SU-DHL-6 (cell line): ENCODE measurements around the gene CCDC180.

Experiments used
- H2AFZ ChIP-seq: fragments of 200-600 bp; sonication (generic); 2 replicates; pipeline ENCODE4 v1.6.1; 2014; ENCODE audit warnings: low read depth, mild to moderate bottlenecking, moderate library complexity, mixed read lengths, antibody characterized with exemption, low read length; ENCODE audit not compliant: severe bottlenecking
- H3F3A ChIP-seq: fragments of 200-600 bp; shearing (Covaris generic); 2 replicates; pipeline ENCODE4 v1.6.0; 2016; ENCODE audit warnings: antibody characterized with exemption, mild to moderate bottlenecking; ENCODE audit not compliant: insufficient read depth
- H3K27ac ChIP-seq: fragments of 200-600 bp; sonication (generic); 2 replicates; pipeline ENCODE4 v1.5.1; 2016; ENCODE audit warnings: low read depth, mild to moderate bottlenecking, low read length, moderate library complexity, mixed read lengths
- H3K27me3 ChIP-seq: fragments of 200-600 bp; sonication (generic), shearing (Covaris generic); 2 replicates; pipeline ENCODE4 v1.6.0; 2014; ENCODE audit warnings: mild to moderate bottlenecking, low read length
- H3K36me3 ChIP-seq: fragments of 200-600 bp; sonication (generic); 2 replicates; pipeline ENCODE4 v1.6.1; 2014; ENCODE audit warnings: mild to moderate bottlenecking, low read length, mixed read lengths
- H3K4me2 ChIP-seq: fragments of 300-600, 200-600 bp; shearing (Covaris generic), sonication (generic); 2 replicates; pipeline ENCODE4 v1.6.0; 2014; ENCODE audit warnings: low read length, low read depth, mild to moderate bottlenecking; ENCODE audit not compliant: poor library complexity, severe bottlenecking
- H3K4me3 ChIP-seq: fragments of 200-600 bp; sonication (generic); 2 replicates; pipeline ENCODE4 v1.5.1; 2014; ENCODE audit warnings: antibody characterized with exemption, low read length, mild to moderate bottlenecking, mixed read lengths; ENCODE audit not compliant: insufficient read depth, poor library complexity, severe bottlenecking
- H3K79me2 ChIP-seq: fragments of 200-600 bp; sonication (generic); 2 replicates; pipeline ENCODE4 v1.6.1; 2014; ENCODE audit warnings: mild to moderate bottlenecking, low read length, moderate library complexity; ENCODE audit not compliant: insufficient read depth
- H3K9ac ChIP-seq: fragments of 200-600 bp; sonication (generic); 2 replicates; pipeline ENCODE4 v1.7.0; 2014; ENCODE audit warnings: mild to moderate bottlenecking, low read length
- H3K9me2 ChIP-seq: fragments of 200-600 bp; sonication (generic); replicated peaks from 2 replicates; pipeline ENCODE4 v1.6.1; 2014; ENCODE audit warnings: low read length; ENCODE audit not compliant: insufficient read depth
- H3K9me3 ChIP-seq: fragments of 200-600 bp; sonication (generic); 2 replicates; pipeline ENCODE4 v1.6.1; 2014; ENCODE audit warnings: low read length, mixed read lengths; ENCODE audit not compliant: insufficient read depth
- H4K20me1 ChIP-seq: fragments of 200-600 bp; sonication (generic); 2 replicates; pipeline ENCODE4 v1.6.1; 2014; ENCODE audit warnings: low read depth, mild to moderate bottlenecking, antibody characterized with exemption, low read length, moderate library complexity, mixed read lengths
- EZH2phosphoT487 ChIP-seq: fragments of 200-600 bp; sonication (generic), shearing (Covaris generic); conservative IDR thresholded peaks from 2 replicates; pipeline ENCODE4 v1.6.1; 2018; ENCODE audit warnings: mild to moderate bottlenecking, antibody characterized with exemption, low read length, moderate library complexity, mixed read lengths
- TF ChIP-seq, protein P1 (sequence below): fragments of 200-600 bp; sonication (generic); IDR thresholded peaks from one replicate; pipeline ENCODE4 v1.5.1; 2017; ENCODE audit warnings: antibody characterized with exemption, mild to moderate bottlenecking, low read length, moderate library complexity; ENCODE audit not compliant: insufficient read depth, poor library complexity, severe bottlenecking

CCDC180 gene

GRCh38 chr9:97309260-97309659 is 1.8 kb downstream of the CCDC180 start:
- H3K4me2 ChIP-seq: no peak overlapping the region
- H3K4me3 ChIP-seq: no peak overlapping the region
- no peak overlapping the region for H2AFZ ChIP-seq
- H3K27me3 ChIP-seq: no peaks in the 10 kb centered on the region
- TF ChIP-seq EZH2phosphoT487: no peak
- TF ChIP-seq, protein P1, sequence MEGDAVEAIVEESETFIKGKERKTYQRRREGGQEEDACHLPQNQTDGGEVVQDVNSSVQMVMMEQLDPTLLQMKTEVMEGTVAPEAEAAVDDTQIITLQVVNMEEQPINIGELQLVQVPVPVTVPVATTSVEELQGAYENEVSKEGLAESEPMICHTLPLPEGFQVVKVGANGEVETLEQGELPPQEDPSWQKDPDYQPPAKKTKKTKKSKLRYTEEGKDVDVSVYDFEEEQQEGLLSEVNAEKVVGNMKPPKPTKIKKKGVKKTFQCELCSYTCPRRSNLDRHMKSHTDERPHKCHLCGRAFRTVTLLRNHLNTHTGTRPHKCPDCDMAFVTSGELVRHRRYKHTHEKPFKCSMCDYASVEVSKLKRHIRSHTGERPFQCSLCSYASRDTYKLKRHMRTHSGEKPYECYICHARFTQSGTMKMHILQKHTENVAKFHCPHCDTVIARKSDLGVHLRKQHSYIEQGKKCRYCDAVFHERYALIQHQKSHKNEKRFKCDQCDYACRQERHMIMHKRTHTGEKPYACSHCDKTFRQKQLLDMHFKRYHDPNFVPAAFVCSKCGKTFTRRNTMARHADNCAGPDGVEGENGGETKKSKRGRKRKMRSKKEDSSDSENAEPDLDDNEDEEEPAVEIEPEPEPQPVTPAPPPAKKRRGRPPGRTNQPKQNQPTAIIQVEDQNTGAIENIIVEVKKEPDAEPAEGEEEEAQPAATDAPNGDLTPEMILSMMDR: no peak
- no peaks in the 10 kb centered on the region for H3K9me3 ChIP-seq
- no peaks in the 10 kb centered on the region for H3F3A ChIP-seq
- no peak overlapping the region for H3K27ac ChIP-seq
- H3K9ac ChIP-seq: no peak overlapping the region
- no peaks in the 10 kb centered on the region for H3K36me3 ChIP-seq
- H3K9me2 ChIP-seq: no peaks in the 10 kb centered on the region
- no peaks in the 10 kb centered on the region for H3K79me2 ChIP-seq
- H4K20me1 ChIP-seq: no peaks in the 10 kb centered on the region

DNA sequence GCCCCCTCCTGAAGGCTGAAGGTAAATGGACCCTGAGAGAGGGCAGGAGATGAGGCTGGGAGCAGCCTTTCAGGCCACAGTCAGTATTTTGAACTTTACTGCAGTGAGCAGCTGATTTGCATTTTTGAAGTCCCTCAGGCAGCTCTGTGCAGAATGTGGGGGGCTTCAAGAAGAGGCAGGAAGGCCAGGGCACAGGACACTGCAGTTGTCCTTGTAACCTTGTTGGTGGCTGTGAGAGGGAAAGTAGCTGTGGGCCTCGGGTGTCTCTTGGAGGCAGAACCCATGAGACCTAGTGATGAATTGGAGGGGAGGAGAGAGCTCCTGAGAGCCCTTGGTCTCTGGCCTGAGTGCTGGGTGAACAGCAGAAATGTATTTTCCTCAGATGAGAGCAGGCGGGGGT is 2.6 kb downstream of the CCDC180 start:
- H3K9me2 ChIP-seq: no peaks in the 10 kb centered on the region
- H3K4me3 ChIP-seq: no peak overlapping the region
- TF ChIP-seq EZH2phosphoT487: no peak
- TF ChIP-seq, protein P1: no peak
- H3K9me3 ChIP-seq: no peaks in the 10 kb centered on the region
- no peaks in the 10 kb centered on the region for H4K20me1 ChIP-seq
- H3K27me3 ChIP-seq: no peaks in the 10 kb centered on the region
- H3K36me3 ChIP-seq: no peaks in the 10 kb centered on the region
- H2AFZ ChIP-seq: no peak overlapping the region
- H3K4me2 ChIP-seq: no peak overlapping the region
- H3F3A ChIP-seq: no peaks in the 10 kb centered on the region
- H3K79me2 ChIP-seq: no peaks in the 10 kb centered on the region
- no peak overlapping the region for H3K27ac ChIP-seq
- no peak overlapping the region for H3K9ac ChIP-seq

DNA sequence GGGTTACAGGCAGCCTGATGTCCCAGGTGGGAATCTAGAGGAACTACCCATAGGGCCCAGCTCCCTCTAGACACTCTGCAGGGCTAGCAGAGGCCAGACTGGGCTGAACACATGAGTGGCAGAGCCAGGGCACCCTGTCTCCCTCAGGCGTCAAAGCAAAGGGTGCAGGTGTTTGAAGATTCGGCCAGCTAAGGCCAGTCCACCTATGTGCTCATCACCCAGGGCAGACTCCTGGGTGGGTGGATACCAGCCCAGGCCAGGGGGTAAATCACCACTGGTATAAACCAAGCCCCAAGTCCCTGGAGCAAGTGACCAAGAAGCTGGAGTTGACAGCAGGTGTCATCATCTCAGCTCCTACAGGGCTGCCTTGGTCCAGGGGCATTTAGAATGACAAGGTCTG is 3.4 kb downstream of the CCDC180 start:
- no peak overlapping the region for H3K9ac ChIP-seq
- H3K9me3 ChIP-seq: no peaks in the 10 kb centered on the region
- no peaks in the 10 kb centered on the region for H3K36me3 ChIP-seq
- H3F3A ChIP-seq: no peaks in the 10 kb centered on the region
- no peak overlapping the region for H3K4me2 ChIP-seq
- H3K4me3 ChIP-seq: no peak overlapping the region
- no peaks in the 10 kb centered on the region for H3K9me2 ChIP-seq
- TF ChIP-seq EZH2phosphoT487: no peak
- TF ChIP-seq, protein P1: no peak
- H4K20me1 ChIP-seq: no peaks in the 10 kb centered on the region
- H3K27me3 ChIP-seq: no peaks in the 10 kb centered on the region
- H2AFZ ChIP-seq: no peak overlapping the region
- H3K79me2 ChIP-seq: no peaks in the 10 kb centered on the region
- no peak overlapping the region for H3K27ac ChIP-seq
